NCI-H187 (cell line): Measurements from ENCODE around the gene KCNK3.

Experiments
- DNase-seq, 2 experiments: peaks; one replicate each; lab custom pipeline; 2025; lab: John Stamatoyannopoulos, UW

Gene KCNK3

GRCh38 chr2:26712486-26713465 is 20.3 kb downstream of the KCNK3 start:
- peak; percentile 25 to 62 for DNase-seq

DNA sequence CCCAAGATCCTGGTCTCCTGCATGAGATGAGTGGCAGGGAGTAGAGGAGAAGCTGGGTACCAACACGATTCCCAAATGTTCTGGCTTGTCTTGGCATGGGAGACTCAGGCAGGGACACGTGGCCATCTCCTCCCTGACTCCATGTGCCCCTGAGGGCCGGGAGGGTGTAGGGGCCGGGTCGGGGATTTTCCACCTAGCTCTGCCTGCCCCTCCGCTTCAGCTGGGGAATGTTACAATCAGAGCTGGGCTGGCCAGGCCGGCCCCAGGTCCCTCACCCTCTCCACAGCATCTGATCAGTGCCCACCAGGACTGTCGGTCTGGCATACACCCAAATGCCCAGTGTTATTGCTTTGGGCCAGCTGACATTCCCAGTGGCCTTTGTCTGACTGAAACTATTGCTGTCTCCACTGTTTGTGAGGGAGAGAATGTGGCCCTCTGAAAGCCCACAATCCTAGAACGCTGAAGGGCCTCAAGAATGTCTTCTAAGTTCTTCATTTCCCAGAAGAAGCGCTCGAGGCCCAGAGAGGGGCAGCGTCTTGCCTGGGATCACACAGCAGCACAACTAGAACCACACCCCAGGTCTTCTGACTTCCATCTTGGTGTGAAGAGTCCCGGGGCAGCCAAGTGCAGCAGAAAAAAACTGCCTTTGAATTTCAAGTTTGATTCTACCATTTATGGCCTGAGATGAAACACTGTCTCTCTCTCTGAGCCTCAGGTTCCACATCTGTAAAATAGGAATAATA is 23.2 kb downstream of the KCNK3 start:
- no peak for DNase-seq

DNA sequence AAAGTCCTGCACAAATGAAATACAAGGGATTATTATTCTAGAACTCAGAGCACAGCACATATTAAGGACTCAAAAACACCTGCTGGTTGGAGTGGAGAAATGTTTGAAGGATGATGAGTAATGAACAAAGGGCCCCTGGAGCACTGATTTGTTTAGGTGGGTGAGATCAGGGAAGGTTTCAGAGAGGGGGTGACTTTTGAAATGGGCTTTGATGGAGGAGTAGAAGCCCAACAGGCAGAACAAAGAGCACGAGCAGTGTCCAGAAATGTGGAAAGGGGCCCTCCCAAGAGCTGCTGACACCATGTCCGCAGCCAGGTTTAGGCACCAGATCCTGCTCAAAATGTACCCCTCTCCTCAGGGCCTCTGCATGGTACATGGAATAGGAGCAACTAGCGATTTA is 23.8 kb downstream of the KCNK3 start:
- DNase-seq: no peak

- DNase-seq: no peak
These were observed 24.2 kb downstream of the KCNK3 start for GRCh38 chr2:26716769-26717168.

- DNase-seq: no peak
These were observed 24.8 kb downstream of the KCNK3 start for GRCh38 chr2:26717362-26717761.

GRCh38 chr2:26718949-26719686 is 26.6 kb downstream of the KCNK3 start:
- no peak for DNase-seq

DNA sequence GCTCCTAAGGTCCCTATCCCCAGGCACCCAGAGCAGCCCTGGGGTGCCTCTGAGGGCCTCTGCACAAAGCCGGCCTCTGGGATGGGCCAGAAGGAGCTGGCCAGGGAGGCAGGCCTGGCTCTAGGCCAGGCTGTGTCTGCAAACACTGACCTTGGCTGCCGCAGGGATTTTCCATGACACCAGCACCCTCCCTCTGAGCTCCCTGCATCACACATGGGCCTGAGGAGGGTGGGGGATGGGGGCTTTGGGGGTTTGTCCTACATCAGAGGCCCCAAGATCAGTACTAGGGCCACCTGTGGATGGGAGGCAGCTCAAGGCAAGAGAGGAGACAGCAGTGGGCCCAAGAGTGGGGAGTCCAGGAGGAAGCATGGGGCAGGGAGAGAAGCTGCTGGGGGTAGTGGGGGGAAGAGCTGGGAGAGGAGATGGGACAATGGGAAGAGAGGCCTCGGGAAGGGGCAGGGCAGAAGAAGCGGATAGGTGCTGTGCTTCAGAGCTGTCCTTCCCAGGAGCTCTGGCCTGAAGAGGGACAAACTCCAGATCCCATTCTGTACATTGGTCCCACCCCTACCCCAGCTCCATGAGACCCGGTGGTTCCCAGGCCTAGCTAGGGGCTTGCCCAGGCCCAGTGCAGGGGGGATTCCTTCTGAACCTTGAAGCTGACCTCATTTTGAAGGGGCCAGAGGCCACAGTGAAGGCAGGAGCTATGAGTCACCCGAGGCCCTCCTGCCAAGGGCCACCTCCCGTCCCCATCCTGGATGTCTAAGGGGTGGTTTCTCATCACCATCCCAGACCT is 28.0 kb downstream of the KCNK3 start:
- DNase-seq: no peak

DNA sequence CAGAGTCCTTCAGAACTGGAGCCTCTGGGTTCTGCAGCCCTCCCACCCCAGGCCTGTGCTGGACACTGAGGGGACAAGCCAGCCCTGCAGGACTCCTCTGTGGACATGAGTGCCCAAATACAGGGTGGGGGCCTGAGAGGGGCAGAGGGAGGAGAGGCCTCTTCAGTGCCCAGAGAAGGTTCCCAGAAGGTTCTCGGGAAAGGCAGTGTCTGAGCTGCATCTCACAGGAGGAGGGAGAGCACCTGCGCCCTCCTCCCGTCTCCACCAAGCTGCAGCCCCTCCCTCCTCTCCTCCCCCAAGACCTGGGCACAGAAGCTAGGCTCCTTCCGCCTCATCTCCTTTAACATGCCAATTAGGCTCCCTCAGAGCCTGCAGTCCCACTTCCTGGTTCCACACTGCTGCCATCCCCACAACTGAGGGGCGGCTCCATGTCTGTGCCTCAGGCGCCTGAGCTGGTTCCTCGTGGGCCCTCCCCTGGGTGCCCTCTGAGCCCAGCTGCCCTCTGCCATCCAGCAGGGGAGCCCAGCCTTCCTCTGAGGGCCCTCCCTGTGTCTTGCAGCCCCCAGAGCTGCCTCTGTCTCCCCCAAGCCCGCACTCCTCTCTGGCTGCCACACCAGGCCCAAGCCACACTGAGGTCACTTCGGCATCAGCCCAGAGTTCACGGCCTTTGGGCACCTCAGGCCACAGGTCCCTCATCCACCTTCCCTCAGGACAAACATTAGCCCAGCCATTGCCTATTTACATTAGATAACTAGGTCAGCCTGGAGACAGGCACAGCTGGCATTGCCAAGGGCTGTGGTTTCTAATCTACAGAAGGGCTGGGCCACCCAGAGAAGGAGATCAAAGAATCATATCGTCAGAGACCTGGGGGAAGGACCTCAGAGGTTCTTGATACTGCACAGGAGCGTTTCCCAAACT is 28.9 kb downstream of the KCNK3 start:
- no peak for DNase-seq

DNA sequence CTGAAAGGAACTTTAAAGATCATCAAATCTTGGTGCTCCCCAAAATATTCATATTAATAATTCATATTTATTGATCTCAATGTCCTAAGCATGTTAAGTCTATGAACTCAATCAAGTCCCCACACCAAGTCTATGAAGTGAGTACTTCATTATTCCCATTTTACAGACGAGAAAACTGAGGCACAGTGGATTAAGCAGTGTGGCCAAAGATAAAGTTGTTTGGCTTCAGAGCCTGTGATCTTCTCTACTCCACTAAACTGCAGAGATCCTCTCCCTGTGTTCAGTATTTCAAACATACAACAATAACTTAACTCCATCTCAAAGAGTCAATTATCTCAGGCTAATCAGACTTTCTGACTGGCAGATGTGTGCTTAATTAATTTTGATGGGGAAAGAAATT is 29.8 kb downstream of the KCNK3 start:
- DNase-seq: no peak

DNA sequence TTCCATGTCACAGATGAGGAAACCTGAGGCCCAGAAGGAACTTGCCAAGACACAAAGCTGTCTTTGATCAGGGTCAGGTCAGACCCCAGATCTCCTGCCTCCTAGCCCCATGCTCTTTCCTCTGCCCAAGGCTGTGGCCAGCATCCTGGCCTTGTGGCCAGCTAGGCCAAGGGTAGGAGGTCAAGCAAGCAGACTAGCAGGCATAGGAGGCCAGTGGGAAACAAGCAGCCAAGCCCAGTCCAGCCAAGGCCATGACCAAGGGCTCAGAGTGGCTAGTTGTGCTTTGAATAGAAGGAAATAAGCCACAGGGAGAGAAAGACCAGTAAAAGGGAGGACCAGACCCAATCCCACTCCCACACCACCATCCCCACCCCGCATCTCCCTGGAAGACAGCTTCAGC is 30.4 kb downstream of the KCNK3 start:
- no peak for DNase-seq

DNA sequence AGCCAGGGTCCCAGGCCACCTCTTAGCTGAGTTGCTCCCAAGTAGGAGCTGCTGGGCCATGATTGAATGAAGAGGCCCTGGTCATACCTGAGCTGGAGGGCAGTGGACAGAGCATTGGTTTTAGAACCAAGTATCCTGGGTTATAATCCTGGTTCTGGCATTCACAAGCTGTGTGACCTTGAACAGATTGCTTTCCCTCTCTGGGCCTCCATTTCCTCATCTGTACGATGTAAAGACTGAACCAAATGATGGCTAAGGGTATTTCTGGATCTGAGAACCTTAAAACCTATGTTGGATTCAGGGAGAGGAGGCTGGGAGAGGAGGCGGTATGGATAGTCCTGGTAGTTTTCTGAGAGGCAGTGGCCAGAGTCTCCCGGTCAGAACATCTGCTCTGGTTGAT is 31.0 kb downstream of the KCNK3 start:
- DNase-seq: no peak

- DNase-seq: no peak
These were observed 31.6 kb downstream of the KCNK3 start for GRCh38 chr2:26723991-26724750.

GRCh38 chr2:26724784-26725520 is 32.4 kb downstream of the KCNK3 start:
- DNase-seq: no peak

DNA sequence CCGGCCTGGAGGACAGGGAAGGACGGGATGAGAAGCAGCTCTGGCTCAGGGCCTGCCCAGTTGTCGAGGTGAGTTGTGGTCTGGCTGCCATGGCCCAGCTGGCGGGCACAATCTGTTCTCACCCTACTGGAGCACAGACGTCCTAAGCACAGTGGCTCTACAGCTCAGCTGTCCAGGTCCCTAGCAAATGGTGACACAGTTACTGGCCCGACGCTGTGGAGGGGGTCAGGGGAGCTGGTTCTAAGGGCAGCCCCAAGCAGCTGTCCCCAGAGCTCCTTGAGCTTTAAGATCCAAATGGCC is 32.9 kb downstream of the KCNK3 start:
- no peak for DNase-seq

- DNase-seq: no peak
These were observed 33.7 kb downstream of the KCNK3 start for GRCh38 chr2:26726228-26726627.

DNA sequence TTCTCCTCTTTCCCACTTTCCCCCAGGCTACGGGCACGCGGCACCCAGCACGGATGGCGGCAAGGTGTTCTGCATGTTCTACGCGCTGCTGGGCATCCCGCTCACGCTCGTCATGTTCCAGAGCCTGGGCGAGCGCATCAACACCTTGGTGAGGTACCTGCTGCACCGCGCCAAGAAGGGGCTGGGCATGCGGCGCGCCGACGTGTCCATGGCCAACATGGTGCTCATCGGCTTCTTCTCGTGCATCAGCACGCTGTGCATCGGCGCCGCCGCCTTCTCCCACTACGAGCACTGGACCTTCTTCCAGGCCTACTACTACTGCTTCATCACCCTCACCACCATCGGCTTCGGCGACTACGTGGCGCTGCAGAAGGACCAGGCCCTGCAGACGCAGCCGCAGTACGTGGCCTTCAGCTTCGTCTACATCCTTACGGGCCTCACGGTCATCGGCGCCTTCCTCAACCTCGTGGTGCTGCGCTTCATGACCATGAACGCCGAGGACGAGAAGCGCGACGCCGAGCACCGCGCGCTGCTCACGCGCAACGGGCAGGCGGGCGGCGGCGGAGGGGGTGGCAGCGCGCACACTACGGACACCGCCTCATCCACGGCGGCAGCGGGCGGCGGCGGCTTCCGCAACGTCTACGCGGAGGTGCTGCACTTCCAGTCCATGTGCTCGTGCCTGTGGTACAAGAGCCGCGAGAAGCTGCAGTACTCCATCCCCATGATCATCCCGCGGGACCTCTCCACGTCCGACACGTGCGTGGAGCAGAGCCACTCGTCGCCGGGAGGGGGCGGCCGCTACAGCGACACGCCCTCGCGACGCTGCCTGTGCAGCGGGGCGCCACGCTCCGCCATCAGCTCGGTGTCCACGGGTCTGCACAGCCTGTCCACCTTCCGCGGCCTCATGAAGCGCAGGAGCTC is 35.4 kb downstream of the KCNK3 start:
- no peak for DNase-seq

DNA sequence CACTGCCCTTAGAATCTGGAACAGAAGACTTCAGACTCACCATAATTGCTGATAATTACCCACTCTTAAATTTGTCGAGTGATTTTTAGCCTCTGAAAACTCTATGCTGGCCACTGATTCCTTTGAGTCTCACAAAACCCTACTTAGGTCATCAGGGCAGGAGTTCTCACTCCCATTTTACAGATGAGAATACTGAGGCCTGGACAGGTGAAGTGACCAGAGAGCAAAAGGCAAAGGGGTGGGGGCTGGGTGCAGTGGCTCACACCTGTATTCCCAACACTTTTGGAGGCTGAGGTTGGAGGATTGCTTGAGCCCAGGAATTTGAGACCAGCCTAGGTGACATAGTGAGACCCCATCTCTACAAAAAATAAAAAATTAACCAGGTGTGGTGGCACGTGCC is 36.8 kb downstream of the KCNK3 start:
- no peak for DNase-seq
